Ecto neural progenitor cell (in vitro differentiated cells): Measurements from ENCODE around the gene KAZN.

ENCODE experiments used
- DNase-seq: peaks from one replicate; pipeline ENCODE4 v3.0.0-alpha.2; 2018; ENCODE audit warnings: low spot score

Gene KAZN

DNA sequence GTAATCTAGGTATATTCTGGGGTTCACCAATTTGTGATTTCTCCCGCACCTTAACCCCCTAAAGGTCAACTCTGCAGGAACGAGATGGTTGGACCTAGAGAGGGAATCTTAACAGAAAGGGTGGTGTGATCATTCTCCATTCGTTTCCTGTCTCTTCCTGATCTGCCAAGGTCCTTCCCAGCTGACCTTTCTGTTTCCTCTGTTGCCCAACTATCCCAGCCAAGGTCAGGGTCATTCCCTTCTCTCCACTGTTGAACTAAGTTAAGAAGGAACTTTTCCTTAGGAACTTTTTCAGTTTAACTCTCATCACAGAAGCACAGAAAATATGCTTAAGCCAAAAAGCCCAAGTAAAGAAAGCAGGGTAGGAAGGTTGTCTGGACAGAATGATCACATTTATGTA, 49.3 kb downstream of the KAZN start:
- DNase-seq, result no peak

DNA sequence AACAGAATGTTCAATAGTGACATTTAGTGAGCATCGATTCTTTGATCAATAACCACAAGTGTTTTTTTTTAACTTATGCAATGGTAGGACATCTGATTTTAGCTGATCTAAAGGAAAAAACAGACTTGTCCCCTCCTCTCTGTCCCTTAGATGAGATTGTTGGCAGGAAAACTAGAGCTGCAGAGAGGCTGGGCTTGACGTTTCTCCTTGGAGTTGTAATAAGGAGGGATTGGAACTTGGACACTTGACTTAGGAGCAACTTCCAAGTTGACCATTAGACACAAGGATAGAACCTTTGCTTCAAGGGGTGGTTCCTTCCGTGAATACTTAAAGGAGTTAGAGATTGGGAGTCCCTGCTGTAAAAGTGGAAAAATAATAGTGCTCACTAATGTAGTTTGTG, 49.9 kb downstream of the KAZN start:
- no peak for DNase-seq

DNA sequence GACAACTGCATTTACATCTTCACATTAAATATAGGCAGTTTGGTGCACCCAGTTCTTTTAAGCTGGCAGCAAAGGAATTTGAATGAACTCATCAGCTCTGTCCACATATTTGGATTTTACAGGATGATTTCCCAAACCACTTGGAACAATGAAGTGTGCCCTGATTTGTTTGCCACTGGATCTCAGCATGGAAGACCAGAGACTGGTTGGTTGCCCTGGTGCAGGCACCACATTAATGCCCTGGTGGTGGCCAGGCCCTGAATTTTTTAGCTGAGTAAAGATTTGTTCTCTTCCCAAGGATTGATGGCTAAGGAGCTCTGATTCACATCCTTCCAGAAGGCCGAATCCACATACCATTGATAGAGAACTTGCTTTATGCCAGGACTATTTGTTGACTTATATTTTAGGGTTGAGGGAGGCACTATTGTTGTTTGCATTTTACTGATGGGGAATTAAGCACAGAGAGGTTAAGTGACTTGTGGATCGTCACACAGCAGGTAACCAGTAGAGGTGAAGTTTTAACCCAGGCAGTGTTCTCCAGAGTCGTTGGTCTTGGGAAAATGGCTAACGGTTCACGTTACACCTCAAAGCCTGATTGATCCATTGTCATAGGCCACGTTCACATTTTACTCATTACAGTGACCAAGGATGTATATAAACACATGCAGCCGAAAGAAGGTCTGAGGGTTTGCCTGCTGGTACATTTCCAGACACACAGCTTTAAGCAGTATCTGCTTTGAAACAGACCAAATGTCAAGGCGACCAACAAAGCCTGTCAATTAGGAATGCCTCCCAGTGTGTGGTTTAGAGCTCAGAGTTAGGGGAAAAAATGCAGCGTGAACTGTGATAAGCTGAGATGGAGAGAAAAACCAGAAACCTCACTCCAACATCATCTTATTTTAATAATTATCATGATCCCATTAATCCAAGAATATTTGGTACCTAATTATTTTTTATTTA, 50.7 kb downstream of the KAZN start:
- DNase-seq, result no peak

DNA sequence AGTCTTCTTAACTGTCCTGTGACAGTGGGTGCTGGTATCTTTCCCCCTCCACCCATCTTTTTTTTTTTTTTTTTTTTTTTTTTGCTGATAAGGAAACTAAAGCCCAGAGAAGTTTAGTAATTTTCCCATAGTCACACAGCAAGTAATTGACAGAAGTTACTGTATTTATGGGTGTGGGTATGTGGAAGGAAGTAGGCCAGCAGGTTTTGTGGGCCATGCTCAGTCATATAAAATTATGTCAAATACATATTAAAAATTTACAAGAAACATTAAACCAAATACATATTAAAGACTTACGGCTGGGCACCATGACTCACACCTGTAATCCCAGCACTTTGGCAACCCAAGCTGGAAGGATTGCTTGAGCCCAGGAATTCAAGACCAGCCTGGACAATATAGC, 51.5 kb downstream of the KAZN start:
- DNase-seq, result no peak

DNA sequence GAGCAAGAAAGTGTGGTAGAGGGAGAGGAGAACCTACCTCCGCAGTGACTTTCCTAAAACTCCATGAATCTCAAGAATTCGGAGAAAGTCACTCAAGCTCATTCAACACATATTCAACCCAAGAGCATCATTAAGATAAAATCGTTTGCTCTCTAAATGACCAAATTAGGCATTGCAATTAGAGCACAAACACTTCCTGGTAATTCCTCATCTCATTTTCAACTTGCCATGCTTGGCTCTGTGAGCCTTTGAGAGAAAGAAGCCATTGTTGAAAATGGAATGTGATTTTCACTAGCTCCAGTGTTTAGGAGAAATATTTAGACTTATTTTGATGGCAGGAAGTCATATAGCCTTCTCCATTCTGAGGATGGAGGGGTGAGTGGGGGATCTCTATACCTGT, 52.5 kb downstream of the KAZN start:
- no peak for DNase-seq

DNA sequence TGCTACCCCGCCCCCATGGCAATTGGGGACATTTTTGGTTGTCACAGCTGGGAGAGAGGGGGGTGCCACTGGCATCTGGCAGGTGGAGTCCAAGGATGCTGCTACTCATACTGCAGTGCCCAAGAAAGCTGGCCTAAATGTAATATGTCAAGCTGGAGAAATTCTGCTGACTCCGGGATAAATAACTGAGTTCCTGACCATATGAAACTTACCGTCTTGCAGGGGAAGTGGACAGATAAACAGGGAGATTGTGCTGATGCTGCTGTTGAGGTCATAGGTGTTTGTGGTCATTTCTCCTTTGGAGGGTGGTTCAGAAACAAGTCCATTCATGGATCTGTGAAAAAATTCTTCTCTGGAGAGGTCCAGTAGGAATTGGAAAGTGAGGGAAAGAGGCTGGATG, 54.4 kb downstream of the KAZN start:
- no peak for DNase-seq

DNA sequence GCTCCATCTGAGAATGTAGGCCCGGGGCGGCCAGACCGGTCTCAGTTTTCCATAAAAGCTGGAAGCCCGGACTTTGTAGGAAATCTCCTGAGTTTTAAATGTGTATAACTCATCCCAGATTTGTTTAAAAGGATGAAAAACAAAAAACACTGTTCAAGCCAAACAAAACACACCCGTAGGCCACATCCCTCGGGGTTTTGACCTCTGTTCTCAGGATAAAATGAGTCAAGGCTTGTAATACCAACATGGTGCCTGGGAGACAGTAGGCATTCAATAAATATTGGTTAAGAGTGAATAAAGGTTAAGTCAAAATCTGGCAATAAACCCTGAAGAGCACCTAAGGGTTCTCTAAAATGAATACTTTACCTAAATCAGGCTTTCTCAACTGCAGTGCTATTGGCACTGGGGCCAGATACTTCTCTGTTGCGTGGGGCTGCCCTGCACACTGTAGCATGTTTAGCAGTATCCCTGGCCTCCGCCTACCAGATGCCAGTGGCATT, 55.0 kb downstream of the KAZN start:
- no peak for DNase-seq

DNA sequence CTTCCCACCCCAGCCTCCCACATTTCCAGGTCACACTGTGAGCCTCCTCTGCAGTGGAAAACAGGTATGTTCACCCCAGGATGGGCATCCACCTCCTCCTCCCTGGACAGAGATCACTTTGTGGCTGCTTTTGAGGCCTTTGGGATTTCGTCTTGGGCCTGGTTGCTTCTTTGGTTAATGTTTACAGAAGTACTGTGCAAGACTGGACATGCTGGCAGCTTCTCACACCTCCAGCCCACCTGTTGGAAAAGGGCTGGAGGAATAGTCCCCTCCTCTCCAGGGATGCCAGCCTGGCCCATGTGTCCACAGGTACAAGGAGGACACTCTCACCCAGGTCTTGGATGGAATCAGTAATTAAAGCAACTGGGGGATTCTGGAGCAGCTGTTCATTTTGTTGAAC, 56.1 kb downstream of the KAZN start:
- no peak for DNase-seq

DNA sequence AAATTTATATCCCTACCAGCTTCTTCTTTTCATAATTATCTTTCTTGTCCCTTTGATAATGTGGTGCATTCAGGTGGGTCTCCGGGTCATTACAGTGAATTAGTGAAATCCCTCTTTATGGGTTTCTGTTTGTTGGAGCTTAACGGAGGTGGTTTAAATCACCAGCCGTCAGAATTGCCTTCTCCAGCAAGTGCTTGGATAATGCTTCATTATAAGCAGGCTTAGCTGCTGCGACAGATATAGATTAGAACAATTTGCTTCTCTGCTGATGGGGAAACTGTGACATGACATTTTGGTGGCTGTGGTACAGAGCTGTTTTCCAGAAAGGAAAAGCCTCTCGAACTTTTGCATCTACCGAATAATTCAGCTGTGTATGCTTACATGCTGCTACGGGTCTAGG, 56.9 kb downstream of the KAZN start:
- DNase-seq, result no peak

DNA sequence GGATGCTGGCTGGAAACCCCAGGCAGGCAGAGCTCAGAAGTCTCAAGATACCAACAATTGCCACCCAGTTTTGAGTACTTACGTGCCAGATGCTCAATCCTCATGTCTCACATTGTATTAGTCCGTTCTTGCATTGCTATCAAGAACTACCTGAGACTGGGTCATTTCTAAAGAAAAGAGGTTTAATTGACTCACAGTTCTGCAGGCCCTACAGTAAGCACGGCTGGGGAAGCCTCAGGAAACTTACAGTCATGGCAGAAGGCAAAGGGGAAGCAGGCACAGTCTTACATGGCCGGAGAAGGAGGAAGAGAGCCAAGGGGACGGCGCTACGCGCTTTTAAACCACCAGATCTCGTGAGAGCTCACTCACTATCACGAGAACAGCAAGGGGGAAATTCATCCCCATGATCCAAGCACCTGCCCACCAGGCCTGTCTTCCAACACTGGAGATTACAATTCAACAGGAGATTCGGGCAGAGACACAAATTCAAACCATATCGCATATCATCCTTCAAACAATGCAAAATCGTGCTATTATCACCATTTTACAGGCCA, 58.0 kb downstream of the KAZN start:
- no peak for DNase-seq

DNA sequence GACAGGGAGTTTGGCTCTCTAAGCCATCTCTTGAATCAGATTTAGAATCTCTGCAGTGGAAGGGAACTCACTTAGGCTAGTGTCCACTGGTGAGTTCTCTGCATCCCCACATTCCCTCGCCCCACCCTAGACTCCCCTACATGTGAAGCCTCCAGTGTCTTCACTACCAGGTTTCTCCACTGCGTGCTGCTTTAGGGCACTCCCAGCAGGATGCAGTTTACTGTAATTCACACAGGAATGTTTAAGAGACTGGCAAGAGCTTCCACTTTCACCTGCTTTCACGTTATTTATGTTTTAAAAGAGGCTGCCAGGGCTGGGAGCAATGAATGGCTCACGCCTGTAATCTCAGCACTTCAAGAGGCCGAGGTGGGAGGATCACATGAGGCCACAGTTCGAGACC, 60.2 kb downstream of the KAZN start:
- DNase-seq, result no peak

DNA sequence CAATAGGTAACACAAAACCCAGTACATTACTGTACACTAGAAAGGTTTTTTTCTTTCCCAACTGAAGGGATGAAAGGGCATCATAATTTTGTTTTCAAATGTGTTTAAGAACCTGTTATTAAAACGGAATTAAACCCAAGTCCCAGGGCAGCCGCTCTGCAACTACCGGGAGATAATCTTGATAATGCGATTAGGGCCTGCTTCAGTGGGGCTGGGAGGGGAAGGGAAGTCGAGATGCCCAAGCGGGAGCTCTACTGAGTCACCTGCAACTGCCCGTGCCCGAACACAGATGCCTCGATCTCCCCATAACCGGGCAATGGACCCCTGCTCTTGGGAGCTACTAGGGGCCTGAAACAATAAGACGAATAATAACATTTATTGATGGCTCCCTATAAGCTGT, 61.4 kb downstream of the KAZN start:
- no peak for DNase-seq

DNA sequence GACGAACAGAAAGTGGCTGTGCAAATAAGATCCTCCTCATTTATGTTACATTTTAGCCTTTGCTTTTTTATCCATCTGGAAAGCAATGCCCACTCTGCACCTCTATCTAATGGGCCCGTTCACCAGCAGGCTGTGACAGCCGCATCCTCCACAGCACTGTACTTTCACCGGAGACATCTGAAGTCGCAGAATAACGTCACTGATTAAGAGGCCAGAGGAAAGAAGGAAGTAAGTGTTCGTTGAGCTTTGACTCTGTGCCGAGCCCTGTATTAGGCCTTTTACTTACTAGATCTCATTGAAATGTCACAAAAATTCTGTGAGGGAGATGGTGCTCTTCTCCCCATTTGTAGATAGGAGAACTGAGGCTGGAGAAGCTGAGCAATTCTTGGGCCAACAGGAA, 62.3 kb downstream of the KAZN start:
- no peak for DNase-seq

DNA sequence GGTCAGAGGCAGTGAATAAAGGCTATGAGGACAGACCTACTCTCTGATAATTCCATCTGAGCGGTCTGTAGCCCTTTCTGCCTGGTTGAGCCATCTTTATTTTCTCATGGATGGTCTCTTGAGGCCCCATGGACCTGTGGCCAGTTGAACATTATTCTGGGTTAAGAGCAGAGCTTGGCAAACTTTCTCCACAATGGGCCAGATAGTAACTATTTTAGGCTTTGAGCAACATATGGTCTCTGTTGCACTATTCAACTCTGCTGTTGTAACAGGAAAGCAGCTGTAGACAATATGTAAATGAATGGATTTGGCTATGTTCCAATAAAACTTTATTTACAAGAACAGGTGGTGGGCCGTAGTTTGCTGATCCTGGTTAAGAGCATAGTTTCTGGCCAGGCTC, 62.7 kb downstream of the KAZN start:
- DNase-seq, result no peak

DNA sequence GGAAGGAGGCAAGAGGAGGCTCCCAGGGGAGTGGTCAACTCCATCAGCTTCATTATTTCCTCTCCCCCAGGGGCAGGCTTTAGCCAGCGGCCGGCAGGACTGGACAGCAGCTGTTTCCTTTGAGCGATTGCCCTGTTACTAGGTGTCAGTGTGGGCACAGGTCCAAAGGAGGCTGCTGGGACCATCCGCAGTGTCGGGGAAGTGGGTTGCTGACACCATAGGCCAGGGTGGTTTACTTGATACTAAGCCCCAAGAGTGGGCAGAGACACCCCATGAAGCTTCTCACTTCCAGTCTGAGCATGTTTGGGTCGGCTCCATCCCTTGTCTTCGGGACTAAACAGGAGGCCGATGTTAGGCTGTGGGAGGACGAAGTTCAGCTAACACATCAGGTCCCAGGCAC, 63.6 kb downstream of the KAZN start:
- no peak for DNase-seq

DNA sequence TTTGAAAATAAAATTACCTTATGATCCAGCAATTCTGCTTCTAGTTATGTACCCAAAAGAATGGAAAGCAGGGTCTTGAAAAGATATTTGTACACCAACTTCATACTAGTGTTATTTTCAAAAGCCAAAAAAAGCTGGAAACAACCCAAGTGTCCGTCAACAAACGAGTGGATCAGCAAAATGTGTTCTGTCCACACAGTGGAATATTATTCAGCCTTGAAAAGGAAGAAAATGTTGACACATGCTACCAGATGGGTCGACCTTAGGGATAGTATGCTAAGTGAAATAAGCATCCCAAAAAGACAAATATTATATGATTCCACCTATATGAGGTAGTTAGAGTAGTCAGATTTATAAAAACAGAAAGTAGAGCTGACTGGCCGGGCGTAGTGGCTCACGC, 65.3 kb downstream of the KAZN start:
- no peak for DNase-seq

DNA sequence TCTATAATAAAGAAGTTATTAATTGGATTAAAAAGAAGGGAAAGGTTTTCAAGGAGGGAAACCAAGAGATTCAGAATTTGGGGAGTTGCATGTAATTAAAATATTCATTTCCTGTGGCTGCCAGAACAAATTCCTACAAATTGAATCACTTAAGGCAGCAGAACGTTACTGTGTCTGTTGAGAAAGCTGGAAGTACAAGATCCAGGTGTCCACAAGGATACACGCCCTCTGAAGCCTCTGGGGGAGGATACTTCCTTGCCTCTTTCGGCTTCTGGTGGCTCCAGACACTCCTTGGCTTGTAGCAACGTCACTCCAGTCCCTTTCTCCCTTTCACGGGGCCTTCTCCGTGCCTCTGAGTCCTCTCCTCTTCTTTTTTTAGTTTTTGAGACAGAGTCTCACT, 67.9 kb downstream of the KAZN start:
- no peak for DNase-seq

DNA sequence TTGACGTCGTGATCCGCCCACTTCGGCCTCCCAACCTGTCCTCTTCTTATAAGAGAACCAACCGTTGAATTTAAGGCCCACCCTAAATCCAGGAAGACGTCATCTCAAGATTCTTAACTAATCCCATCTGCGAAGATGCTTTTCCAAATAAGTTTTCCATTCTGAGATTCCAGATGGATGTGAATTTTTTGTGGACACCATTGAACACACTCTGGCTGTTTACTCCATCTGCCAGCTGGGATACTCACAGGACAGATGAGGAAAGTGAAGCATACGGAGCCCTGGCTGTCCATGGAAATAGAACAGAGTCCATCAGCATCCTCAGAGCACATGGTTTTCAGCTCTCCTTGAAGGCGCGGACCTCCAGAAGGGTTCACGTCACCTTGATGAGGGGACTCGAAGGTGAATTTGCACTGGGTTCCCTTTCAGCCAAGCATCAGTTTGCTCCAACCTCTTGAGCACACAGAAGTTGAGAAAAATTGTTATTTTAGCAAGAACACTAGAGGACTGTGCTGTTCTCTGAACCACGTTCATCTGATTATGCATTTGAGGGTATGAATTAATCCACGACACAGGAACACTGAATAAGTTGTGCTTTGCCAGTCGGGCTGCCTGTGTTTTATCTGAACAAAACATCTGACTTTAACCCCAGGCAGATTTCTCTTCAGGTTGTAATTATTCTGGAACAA, 68.6 kb downstream of the KAZN start:
- no peak for DNase-seq

DNA sequence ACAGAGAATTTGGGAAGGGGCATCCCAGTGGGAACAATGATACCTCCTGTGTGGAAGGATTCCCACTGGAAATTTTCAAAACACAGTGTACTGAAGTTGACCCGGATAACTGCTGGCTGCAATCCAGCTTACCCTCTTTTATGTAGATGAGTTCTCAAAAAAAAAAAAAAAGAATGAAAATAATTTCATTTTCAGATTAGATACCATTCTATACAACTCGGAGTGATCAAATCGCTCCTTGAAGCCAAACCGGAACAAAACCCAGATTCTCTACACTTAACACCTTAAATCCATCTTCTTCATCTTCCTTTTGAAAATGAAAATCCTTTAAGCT, 69.1 kb downstream of the KAZN start:
- DNase-seq, result no peak

DNA sequence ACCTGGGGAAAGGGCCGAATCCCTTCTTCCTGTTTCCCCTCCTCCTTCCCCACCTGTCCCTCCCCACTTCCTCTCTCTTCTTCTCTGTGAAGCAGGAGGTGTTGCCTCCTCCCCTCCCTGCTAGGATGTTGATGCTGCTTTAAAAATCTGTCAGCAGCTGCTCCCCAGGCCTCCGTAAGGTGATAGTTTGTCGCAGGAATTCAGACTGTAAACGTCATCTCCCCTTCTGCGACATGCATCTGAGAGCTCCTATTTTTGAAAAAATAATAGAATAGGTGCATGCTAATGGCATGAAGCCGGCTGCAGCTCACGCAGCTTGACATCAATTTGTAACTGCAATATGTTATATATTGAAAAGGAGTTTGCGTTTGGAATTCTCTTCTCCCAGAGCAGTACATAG, 70.1 kb downstream of the KAZN start:
- DNase-seq, result no peak

DNA sequence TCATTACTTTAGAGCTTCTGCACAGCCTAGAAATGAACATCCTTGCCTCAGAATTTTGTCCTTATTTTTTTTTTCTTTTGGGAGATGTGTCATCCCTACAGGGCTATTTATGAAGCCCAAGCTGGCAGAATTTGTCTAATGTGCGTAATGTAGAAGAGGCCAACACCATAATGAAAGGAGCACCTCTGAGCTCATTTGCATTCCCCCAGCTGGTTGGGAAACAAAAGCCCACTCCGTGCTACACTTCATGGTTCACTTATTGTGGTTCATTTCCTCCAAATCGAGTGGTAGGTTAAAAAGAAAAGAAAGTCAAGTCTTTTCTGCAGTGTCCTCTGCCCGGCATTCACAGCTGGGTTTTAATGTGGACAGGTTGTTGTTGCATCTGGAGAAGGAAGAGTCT, 73.5 kb downstream of the KAZN start:
- DNase-seq, result no peak

DNA sequence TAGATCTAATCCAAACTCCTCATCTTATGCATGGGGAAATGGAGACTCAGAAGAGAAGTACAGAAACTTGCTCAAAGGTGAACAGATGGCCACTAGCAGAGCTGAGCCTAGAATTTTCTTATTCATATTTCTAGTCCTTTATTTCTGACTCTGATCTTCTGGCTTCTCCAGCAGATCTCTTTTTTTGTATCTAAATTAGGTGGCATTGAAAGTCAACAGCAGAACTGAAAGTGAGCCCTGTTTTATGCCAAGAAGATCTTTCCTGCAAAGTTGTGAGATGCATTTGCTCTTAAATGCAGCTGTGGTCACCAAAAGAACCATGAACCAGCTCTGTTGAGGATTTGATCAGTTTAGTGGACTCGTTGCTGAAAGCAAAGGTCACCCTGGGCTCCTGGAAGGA, 75.5 kb downstream of the KAZN start:
- no peak for DNase-seq

DNA sequence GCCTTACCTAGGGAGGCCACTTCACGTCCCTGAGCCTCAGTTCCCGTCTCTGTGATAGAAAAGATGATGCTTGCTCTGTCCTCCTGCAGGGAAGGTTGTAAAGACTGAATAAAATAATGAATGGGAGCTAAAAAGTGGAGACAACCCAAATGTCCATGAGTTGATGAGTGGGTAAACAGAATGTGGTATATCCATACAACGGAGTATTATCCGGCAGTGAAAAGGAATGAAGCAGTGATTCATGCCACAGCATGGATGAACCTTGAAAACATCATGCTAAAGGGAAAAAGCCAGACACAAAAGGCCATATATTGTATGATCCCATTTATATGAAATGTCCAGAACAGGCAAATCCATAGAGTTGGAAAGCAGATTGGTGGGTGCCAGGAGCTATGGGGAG, 77.9 kb downstream of the KAZN start:
- no peak for DNase-seq
